AG08395 (cell line): ENCODE data around the gene CORO2B.

Experiments used
- DNase-seq: peaks from one replicate; pipeline ENCODE4 v3.0.0; 2012; ENCODE audit warnings: mixed read lengths, low spot score

Gene CORO2B

DNA sequence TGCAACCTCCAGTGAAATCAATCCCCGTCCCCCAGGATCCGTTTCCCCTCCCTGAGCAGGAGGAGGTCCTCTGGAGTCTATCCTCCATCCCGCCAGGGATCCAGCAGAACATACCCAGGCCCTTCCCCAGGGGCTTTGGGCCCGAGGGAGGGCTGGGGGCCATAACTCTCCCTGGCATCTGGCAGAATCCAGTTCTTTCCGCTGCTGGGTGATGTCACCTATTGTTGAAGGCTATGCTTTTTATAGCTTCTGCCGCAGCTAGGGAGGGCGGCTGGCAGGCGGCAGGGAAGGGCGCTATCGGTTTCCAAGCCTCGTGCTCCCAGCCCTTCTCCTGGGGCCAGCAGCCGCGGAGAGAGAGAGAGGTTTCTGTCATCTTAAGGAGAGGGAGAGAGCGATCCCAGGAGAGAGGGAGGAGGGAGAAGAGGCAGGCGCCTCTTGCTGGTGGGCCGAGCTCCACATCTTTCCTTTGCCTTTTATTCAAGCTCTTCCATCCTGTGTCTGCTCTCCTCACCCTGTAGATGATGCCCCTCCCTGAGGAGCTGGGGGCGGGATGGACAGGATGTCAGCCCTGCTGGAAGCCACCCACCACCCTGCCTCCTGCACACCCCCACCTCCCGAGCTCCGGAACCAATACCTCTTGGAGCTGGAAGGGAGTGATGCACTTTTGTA lies 121.8 kb downstream of the CORO2B start:
- DNase-seq = peak; percentile 82

DNA sequence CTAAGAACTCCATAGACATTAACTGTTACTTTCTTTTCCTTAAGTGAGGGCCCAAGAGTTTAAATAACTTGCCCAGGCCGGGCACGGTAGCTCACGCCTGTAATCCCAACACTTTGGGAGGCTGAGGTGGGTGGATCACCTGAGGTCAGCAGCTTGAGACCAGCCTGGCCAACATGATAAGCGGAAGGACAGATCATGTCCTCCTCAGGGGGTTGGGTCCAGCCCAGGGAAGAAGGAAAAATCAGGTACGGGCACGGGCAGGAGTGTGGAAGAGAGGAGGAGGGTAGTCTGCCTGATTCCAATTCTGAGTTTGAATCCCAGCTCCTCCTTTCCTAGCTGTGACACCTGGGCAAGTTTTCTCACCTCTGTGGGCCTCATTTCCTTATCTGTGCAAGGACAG lies 123.1 kb downstream of the CORO2B start:
- DNase-seq = no peak

DNA sequence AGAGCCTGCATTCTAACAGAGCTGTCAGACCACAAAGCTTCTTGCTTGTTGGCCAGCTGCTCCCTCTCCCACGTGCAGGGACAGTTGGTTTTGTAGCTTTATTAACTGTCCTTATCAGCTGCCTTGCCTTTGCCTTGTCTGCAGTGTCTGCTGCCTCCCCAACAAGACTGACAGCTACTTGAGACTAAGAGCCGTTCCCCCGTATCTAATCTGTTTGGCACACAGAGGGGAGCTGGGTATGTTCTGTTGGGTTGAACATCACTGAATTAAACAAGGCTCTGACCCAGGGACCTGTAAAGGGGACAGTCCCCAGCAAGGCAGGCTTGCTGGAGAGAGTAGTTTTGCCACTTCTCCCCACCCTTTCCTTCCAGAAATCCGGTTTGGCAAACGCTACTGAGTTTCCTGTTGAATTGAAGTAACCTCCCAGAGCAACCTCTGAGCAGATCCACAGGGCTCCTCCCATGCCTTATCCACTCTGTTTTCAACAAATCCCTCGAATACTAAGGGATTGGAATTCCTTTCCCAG lies 125.8 kb downstream of the CORO2B start:
- no peak for DNase-seq

DNA sequence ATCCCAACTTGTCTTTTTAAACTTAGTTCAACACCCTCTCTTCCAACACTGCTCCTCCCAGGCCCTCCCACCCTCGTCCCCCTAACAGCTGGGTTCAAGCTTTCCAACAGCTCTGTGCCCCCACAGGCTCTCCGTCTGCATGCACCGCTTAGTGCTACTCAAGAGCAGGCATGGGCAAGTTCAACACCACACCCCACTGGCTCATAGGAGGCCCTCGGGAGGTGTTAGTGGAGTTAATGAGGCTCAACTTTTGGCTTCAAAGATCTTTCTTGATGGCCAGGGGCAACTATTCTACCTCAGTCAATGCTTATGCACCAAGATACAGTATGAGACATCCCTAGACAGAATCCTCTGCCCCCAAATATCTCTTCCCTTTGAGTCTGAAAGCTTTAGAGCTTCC lies 127.5 kb downstream of the CORO2B start:
- DNase-seq = no peak

DNA sequence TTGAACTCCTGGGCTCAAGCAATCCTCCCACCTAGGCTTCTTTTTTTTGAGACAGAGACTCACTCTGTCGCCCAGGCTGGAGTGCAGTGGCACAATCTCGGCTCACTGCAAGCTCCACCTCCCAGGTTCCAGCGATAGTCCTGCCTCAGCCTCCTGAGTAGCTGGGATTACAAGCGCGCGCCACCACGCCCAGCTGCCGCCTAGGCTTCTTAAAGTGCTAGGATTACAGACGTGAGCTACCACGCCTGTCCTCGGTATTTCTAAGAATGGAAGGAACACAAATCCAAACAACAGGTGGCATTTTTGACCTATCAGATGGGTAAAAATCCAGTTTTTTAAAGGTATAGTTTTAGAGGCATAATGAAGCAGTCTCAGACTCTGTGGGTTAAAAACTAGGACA lies 128.1 kb downstream of the CORO2B start:
- DNase-seq = no peak

DNA sequence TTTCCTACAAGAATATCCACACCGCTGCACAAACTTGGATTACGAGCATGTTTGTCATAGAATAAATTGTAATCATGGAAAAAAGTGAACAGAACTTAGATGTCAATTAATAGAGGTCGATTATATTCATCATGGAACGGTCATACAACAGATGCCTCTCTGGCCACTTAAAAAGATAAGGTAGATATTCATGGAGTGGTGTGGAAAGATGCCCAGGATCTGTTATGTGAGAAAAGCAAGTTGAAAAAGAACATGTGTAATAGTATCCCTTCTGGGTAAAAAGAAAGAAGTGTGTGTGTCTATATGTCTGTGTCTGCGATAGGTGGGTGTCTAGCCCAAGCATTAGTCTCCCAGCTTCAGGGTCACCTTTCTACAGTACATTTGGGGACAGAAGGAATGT lies 128.6 kb downstream of the CORO2B start:
- no peak for DNase-seq

DNA sequence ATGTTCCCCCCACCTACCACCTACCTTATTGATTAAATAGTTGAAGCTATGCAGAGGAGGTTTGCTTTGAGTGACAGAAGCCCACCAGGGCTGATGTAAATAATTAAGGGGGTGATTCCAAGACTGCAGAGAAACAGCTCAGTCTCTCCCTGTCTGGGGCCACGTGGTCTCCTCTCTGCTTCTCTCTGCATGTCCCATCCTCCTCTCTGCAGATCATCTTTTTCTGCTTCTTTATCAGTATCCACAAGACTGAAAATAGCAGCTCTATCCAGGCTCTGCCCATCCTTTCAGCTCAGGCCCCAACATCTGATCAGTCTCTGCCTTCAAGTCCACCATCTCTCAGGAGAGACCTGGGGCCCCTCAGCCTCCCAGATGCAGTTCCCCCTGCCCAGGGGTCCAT lies 131.1 kb downstream of the CORO2B start:
- DNase-seq = no peak

DNA sequence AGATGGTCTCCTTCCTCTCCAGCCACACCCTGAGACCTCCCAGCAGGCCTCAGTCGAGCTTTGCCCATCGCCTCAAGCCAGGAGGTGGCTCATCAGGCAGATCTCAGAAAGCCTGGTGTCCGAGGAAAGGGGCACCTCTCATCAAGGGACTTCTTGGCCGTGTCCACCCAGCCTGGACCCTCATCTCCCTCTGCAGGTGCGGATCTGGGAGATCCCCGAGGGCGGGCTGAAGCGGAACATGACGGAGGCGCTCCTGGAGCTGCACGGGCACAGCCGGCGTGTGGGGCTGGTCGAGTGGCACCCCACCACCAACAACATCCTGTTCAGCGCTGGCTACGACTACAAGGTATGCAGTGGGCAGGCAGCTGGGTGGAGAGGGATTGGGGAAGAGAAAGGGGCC lies 131.7 kb downstream of the CORO2B start:
- DNase-seq = no peak

DNA sequence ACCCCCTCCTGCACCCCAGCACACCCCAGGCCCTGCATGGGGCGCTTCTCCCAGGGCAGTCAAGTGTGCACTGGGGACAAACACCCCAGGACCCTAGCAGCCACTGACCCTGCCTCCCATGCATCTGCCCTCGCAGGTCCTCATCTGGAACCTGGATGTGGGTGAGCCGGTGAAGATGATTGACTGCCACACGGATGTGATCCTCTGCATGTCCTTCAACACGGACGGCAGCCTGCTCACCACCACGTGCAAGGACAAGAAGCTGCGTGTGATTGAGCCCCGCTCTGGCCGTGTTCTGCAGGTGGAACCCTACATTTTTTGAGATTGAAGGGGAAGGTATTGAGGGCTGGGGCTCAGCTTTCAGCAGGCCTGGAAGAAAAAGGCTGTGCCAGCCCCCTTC lies 132.6 kb downstream of the CORO2B start:
- DNase-seq = no peak

DNA sequence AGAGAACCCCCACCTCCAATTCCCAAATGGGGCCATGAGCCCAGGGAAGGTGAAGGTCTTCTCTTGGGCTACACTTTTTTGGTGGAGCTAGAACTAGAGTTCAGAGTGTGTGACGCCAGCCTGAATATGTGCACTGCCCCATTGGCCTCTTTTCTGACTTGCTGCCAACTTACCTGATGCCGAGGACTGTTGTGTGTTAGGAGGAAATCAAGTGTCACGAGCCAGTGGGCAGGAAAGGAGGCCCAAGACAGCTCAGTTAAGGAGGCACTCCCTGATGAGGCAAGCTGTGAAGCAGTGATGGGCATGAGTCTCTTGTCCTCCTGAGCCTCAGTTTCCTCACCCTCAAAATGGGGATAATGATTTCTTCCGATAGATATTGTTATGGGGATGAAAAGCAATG lies 134.1 kb downstream of the CORO2B start:
- DNase-seq = no peak

DNA sequence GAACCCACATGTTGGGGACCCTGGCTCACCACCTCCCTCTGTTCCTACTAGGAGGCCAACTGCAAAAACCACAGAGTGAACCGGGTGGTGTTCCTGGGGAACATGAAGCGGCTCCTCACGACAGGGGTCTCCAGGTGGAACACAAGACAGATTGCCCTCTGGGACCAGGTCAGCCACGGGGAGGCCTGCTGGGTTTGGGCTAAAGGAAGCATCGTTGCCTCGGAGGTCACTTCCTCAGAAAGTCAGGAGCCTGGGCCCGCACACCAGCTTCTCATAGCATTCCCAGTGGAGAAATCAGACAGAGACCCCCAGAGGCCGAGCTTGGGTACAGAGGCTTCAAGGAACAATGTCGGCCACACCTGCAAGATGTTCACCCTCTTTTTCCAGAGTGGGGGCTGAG lies 135.1 kb downstream of the CORO2B start:
- DNase-seq = no peak

DNA sequence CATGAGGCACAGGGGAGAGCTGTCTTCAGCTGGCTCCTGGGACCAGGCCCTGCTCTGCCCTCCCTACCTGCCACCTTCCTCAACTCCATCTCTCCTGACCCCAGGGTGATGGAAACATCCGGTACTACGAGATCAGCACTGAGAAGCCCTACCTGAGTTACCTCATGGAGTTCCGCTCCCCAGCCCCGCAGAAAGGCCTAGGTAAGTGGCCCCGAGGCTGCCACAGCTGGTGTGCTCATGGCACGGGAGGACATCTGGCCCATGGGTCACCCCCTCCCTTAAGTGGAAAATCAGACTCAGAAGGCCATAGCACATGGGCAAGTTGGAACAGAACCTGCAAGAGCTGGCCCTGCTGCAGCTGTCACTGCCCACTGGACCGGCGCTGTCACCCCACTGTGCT lies 136.3 kb downstream of the CORO2B start:
- DNase-seq = no peak

DNA sequence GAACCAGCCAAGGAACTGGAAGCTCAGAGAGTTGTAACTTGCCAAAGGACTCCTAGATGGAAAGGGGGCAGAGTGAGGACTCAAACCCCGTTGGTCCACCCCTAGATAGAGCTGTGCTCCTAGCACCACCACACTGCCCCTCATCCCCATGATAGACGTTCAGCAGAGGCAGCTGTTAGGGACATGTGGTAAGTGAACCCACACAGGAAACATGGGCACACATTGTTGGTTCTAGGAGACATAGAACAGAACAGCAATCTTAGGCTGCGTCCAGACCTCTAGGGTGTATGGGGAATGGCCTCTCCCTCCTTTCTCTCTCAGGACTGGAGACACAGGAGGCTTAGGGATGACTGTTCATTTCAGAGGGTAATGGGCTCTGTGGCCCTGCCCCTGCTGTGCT lies 139.2 kb downstream of the CORO2B start:
- DNase-seq = no peak

DNA sequence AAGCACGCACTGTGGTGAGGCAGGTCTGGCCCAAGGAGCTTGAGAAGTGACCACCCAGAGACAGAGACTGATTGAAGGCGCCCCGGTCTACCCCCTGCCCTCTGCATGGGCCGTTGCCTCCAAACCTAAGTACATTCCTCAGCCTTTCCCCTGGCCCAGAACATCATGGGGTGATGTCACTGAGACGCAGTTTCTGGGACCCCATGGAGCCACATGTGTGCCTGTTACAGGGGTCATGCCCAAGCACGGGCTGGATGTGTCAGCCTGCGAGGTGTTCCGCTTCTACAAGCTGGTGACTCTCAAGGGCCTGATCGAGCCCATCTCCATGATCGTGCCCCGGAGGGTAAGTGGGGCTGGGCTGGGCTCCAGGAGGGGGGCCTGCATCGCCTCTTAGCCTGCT lies 139.7 kb downstream of the CORO2B start:
- no peak for DNase-seq

DNA sequence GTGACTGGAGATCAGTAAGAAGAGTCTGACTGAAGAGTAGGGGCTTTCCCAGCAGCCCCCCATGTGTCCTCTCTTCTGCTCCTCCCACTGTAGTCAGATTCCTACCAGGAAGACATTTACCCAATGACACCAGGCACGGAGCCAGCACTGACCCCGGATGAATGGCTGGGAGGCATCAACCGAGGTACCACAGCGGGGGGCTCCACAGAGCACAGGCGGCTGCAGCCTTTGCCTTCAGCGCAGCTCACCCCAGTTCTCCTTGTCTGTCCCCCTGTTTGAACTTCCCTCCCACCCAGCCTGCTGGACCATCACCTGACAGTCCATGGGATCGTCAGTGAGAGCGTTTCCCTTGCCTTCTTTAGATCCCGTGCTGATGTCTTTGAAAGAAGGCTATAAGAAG lies 140.3 kb downstream of the CORO2B start:
- no peak for DNase-seq

DNA sequence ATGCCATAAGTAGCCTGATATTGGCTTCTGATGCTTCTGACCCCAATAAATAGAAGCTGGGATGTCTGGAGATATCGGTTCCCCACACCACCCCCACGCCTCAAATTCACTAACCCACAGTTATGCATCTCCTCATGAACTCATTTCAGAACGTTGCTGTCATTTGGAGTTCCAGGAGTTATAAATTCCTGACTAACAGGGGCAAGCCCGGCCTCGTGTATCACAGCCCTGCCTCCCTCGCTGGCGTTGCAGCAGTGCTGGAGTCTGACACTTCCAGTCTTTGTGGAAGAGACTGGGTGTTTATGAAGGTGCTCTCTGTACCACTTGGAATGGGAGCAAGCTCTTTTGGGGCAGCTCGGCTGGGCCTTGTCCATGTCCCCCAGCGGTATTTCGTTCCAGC lies 140.9 kb downstream of the CORO2B start:
- no peak for DNase-seq

DNA sequence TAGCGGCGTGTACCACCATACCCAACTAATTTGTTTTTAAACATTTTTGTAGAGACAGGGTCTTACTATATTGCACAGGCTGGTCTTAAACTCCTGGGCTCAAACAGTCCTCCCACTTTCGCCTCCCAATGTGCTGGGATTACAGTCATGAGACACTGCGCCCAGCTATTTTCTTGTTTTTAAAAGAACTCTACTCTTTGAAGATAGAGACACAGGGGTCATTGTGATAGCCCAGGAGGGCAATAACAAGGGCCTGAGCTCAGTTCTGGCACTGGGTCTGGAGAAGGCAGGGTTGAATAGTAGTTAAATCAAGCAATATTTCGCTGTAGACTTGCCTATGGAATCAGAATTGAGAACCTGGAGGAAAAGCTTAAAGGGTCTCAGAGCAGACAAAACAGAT lies 143.1 kb downstream of the CORO2B start:
- no peak for DNase-seq

DNA sequence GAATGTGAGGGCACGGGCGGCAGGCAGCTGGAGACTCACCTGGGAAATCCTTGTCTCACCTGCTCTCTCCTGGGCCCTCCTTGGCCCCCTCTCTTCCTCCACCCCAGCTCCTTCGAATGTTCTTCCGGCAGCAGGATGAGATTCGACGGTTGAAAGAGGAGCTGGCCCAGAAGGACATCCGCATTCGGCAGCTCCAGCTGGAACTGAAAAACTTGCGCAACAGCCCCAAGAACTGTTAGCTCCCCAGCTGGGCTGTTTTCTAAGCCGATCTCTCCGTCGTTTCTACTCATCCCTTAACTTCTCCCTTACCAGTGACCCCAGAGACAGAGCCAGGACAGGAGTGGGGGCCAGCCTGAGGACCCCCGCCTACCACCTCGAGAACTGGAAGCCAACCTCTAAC lies 146.9 kb downstream of the CORO2B start:
- peak; percentile 60 for DNase-seq

DNA sequence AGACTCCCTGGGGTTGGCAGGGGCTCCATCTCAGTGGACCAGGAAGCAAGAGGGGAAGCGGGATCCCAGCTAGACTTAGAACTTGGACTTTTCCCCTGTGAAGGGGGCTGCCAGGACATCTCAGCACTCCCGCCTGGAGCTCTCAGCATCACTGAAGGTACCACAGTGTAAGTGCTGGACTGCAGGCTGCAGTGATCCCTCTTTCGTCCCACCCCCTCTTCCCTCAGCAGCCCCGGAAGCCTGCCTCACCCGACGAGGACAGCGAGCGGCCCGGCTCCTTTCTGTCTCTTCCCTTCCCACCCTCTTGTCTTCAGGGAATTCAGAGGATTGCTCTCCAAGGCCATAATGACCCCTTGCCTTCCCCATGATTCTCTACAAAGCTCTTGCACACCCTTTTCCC lies 147.5 kb downstream of the CORO2B start:
- no peak for DNase-seq

DNA sequence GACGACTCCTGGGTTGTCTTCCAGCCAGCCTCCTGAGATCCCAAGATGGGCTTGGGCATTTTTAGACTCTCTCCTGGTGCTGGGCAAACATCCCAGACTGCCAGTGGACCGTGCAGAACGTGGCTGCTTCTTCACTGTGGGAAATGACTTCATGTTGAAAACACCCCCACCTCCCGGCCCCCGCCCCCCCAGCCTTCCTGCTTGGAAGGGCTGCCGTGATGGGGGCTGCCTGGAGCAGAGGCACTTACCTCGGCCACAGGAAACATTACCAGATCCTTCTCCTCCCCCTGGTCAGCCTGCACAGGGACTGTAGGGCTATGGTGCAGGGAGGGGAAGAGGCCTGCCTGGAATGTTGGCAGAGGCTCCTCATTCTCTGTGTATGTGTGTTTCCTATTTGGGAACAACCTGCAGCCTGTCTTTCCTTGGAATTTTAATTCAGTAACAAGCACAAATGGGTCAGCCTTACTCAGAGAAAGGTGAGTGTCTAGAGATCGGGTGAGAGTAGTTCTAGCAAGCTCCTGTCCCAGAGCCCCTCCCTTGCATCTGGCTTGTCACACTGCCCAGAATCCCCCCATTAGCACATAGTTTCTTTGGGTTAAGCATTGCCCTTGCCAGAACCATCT lies 151.1 kb downstream of the CORO2B start:
- DNase-seq = no peak

DNA sequence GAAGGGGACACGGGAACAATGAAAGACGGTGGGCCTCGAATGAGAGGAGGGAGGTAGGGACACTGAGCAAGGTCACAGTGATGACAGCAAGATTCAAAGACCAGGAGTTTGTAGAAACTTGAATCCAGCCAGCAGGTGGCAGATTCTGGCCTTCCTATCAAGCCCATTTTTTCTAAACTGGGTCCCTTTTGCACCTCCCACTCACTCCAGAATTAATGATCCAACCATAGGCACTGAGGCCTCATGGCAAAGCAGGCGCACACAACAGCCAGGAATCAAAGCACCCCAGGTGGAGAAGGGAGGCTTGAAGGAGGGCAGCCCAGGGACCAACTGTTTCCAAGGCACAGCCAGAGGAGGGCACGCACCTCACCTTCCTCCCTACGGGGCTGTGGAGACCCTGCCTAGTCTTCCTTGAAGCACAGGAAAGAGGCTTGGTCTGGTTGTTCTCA lies 151.7 kb downstream of the CORO2B start:
- DNase-seq = peak; percentile 40

DNA sequence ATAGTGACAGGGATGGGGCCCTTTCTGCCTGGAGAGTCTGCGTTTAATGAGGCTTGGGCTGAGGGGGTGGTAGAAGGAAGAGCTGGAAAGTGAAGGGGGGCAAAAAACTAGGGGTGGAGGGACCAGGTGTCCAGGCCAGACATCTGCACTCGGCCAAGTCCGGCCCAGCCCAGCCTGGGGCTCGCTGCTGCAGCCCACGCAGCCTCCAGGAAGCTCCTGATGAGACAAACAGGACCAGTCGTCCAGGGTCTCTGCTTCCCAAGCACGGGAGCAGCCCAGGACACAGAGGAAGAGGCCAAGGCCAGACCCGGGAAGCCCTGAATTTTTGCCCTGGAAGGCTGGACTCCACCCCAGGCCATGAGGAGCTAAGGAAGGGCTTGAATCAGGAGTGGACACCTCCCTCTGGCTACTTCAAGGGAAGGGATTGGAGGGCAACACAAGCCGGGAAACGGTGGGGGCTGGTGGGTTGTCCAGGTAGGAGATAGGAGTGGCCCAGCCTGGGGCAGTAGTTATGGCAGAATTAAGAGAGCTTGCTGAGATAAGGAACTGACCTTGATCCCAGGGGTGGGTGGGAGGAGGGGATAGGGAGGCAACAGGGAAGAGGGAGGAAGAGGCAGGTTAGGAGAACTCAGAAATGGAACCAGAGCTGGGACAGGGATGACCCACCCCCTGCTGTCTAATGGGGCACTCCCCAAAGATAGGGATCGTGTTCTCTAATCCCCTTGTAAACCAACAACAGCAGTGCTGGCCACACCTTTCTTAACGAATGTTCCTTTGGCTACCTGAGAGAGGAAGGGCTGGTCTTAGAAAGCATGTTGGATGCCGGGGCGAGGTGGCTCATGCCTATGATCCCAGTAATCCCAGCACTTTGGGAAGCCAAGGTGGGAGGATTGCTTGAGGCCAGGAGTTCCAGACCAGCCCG lies 152.4 kb downstream of the CORO2B start:
- DNase-seq = no peak

DNA sequence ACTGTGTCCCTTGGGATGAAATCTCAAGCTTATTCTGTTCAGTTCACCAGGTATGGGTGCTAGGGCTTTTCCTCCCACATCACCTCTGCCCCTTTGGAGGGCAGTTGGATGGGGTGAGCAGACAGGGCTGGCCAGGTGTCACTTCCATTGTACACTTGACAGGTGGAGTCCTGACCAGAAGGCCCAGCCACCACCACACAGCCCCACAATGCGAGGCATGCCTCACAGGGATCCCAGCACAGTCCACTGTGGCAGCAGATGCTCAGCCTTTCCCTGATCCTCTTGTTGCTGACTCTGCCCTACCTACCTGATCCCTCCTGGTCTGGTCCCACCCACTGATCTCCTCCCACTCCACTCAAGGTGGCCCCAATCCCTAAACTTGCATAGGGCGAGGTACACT lies 153.7 kb downstream of the CORO2B start:
- DNase-seq = no peak
